GM21381 (cell line): ENCODE results near the gene PPP3CB.
"Not testable (repeated sequence)": the region's sequence is repeated elsewhere in the genome, so short reads cannot be mapped to it uniquely, and the experiment has no call there.

Source experiments
- ATAC-seq: cut with Tn5 transposase; IDR thresholded peaks from one replicate; pipeline ENCODE4 v1.9.1; 2021; ENCODE audit warnings: mild to moderate bottlenecking, moderate library complexity; ENCODE audit not compliant: unreplicated experiment

Gene PPP3CB

GRCh38 chr10:73423309-73423708 lies 72.5 kb downstream of the PPP3CB start:
- ATAC-seq, result no peak

GRCh38 chr10:73416571-73416970 lies 79.3 kb downstream of the PPP3CB start:
- ATAC-seq, result no peak

DNA sequence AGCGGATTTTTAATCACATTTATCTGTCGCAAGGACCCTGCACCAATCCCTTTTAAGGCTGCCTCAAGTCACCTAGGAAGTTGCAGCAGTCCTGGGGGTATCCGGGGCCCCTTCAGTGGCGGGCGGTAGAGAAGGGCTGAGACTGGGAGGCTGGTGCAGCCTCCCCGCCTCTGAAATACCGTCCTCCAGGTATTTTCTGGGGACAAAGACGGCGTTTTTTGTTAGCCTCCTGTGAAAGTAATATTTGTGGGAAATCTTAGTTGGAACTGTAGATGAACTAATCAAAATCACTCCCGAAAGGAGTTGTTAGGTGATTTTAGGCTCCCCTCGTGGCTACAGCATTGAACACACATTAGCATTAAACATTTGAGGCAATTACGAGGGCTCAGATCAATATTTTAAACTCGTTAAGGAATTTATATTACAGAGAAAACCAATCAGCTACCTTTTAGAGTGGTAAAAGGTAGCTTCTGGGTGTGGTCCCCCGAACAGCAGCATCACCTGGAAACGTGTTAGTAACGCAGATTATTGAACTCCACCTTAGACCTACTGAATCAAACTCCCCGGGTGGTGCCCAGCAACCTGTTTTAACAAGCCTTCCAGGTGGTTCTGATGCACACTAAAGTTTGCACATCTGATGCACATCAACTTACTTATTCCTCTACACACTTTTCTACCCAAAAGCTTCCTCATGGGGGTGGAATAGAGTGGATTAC lies 81.4 kb downstream of the PPP3CB start:
- peak; percentile 24 for ATAC-seq

DNA sequence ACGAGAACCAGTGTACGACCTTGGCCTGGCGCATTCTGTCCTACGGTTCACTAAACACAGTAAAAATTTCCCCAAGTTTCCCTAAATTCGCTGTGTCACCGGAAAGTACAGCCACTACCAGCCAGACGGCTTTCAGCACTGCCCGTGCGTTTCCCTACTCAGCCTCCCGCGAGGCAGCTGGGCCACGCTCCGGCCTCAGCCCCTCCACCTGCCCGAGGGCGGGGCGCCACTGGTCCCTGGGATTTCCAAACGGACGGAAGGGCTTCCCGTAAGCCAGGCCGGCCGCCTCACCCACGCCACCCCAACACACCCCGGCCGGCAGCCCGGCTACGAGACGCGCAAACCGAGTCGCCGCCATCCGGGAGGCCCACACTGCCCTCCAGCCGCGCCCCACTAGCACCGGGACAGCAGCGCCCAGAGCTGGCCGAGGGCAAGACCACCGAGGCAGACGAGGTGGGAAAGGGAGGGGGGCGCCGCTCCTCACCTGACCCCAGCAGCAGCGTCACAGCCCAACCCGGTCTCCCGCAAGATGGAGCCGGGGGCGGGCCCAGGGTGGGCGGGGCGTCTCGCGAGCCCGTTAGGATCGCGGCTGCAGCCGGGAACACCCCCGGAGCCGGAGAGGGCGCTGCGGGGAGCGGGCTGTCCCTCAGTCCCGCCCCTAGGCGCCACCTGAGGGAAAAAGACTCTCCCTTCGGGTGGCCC lies 82.1 kb downstream of the PPP3CB start, which contains the start of gene ANXA7:
ANXA7 (minus strand) TSS at position 531 of the 702 bp plus-strand sequence. CDS start 13,202 bp downstream, outside the sequence.
- peak; percentile 91 for ATAC-seq

DNA sequence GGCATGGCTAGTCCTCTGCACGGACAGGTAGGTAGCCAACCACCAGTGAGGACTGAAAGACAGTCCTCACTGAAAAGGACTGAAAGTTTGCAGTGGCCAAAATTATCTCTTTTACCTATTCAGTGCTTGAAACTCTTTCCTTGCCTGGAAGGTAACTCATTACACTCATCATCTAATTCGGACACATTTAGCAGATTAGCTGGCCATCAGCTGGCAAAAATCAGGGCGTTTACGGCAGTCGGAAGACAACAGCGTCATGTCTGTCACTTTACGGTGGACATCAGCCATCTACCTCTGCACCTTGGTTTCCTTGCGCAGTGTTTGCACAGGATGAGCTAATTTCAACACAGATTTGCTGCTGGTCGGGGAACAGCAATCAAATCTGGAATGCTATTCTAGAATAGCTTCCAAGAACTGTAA lies 82.7 kb downstream of the PPP3CB start:
- peak; percentile 25 for ATAC-seq

GRCh38 chr10:73410897-73411296 lies 84.9 kb downstream of the PPP3CB start:
- no peak for ATAC-seq

DNA sequence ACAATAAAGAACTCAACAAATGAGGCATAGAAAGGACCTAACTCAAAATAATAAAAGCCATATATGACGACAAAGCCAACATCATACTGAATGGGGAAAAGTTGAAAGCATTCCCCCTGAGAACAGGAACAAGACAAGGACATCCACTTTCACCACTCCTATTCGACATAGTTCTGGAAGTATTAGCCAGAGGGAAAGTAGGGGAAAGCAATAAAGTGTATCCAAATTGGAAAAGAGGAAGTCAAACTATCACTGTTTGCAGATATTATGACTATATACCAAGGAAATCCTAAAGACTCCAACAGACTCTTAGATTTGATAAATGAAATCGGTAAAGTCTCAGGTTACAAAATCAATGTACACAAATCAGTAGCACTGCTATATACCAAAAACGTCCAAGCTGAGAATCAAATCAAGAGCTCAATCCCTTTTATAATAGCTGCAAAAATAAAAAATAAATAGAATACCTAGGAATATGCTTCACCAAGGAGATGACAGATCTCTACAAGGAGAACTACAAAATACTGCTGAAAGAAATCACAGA lies 86.8 kb downstream of the PPP3CB start:
- no peak for ATAC-seq

- no peak for ATAC-seq
Measured at GRCh38 chr10:73408061-73408460, 87.8 kb downstream of the PPP3CB start.

DNA sequence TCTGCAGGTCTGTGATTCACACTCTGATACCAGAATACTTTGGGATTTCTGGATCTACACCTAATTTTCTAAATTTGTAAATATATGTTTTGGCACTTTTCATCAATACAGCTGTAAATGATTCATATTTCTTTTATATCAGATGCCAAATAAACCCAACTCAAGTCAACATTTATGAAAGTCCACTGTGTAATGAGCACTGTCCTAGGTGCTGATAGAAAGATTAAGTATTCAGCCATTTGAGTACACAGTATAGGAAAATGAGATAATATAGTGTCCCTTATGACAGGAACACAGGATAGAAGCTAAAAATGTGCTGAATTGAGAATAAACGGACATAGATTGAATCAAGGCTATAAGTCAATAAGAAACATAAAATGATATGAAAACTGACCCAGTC lies 88.3 kb downstream of the PPP3CB start:
- ATAC-seq, result no peak

- no peak for ATAC-seq
Measured at GRCh38 chr10:73406846-73407245, 89.0 kb downstream of the PPP3CB start.

DNA sequence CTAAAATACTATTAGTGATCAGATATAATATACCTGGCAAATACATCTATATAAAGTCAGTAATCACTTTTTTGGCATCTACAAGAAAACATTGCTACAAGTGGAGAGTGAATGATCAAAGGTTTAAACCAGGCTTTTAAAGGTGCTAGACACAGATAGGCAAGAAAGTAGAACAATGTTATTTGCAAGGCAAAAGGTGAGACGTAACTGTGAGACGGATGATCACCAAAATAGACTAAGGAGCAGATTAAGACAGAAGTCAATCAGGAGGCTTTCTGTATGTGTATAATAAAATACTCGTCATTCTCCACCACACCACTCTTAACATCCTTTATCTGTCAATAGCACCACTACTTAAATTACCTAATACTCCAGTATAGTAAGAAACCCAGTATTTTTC lies 90.3 kb downstream of the PPP3CB start:
- ATAC-seq, result no peak

DNA sequence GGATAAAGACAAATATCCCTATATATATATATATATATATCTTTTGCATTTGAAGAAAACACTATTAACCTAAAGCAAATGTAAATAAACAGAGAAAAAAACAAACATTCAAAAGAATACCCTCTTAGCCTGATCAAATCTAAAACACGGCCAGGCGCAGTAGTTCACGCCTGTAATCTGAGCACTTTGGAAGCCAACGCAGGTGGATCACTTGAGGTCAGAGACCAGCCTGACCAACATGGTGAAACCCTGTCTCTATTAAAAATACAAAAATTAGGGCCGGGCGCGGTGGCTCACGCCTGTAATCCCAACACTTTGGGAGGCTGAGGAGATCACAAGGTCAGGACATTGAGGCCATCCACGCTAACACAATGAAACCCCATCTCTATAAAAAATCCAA lies 91.1 kb downstream of the PPP3CB start:
- ATAC-seq, result no peak

DNA sequence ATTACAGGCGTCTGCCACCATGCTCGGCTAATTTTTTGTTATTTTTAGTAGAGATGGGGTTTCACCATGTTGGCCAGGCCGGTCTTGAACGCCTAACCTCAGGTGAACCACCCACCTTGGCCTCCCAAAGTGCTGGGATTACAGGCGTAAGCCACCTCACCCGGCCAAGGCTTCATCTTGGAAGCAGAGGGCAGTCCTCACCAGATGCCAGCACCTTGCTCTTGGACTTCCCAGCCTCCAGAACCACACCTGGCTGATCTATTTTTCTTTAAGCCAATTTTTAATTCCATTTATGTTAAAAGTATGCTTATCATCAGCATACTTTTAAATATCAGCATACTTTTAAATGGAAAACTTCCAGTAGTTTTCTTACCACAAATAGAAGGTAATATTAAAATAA lies 94.2 kb downstream of the PPP3CB start:
- no peak for ATAC-seq

DNA sequence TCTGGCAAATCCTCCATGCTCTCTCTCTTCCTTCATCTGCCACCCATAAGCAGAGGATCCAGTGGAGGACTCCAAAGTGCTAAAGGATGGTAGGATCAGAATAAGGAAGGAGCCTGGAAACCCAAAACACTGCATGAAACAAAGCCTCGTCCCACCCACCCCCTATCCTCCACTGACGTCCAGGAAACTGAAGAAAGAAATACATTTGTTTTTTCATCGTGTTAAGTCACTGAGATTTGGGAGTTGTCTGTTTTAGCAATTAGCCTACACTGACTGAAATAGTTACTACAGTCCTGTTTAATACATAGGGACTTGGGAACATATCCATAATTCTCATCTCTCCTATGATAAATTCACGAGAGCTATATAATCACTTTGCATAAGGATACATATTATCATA lies 96.8 kb downstream of the PPP3CB start:
- ATAC-seq, result no peak

- no peak for ATAC-seq
Measured at GRCh38 chr10:73398024-73398423, 97.8 kb downstream of the PPP3CB start.

DNA sequence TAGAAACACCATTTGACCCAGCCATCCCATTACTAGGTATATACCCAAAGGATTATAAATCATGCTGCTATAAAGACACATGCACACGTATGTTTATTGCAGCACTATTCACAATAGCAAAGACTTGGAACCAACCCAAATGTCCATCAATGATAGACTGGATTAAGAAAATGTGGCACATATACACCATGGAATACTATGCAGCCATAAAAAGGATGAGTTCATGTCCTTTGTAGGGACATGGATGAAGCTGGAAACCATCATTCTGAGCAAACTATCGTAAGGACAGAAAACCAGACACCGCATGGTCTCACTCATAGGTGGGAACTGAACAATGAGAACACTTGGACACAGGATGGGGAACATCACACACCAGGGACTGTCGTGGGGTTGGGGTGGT lies 101.5 kb downstream of the PPP3CB start:
- not testable (repeated sequence) for ATAC-seq

- ATAC-seq, result no peak
Measured at GRCh38 chr10:73388228-73388627, 107.6 kb downstream of the PPP3CB start.

DNA sequence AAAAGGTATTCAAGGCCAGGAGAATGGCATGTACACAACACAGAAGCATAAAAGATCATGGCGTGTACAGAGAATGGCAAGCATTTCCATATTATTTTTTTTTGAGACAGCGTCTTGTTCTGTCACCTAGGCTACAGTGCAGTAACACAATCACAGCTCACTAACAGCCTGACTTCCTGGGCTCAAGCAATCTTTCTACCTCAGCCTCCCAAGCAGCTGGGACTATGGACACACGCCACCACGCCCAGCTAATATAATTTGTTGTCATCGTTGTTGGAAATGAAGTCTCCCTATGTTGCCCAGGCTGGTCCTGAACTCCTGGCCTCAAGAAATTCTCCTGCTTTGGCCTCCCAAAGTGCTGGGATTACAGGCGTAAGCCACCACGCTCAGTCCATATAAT lies 109.2 kb downstream of the PPP3CB start:
- ATAC-seq, result no peak
